PC-3 (cell line): ENCODE results near the gene APOLD1.

Experiments
- EZH2 ChIP-seq: fragments of 300-600 bp; sonication (generic); IDR thresholded peaks from one replicate; pipeline ENCODE4 v1.6.1; 2017; ENCODE audit warnings: antibody characterized with exemption, mild to moderate bottlenecking, low read length; ENCODE audit not compliant: unreplicated experiment
- TF ChIP-seq, protein P1 (sequence below): fragments of 300-600 bp; sonication (generic); conservative IDR thresholded peaks from 2 replicates; pipeline ENCODE4 v1.5.1; 2017; ENCODE audit warnings: antibody characterized with exemption, low read depth, mild to moderate bottlenecking, low read length

DNA sequence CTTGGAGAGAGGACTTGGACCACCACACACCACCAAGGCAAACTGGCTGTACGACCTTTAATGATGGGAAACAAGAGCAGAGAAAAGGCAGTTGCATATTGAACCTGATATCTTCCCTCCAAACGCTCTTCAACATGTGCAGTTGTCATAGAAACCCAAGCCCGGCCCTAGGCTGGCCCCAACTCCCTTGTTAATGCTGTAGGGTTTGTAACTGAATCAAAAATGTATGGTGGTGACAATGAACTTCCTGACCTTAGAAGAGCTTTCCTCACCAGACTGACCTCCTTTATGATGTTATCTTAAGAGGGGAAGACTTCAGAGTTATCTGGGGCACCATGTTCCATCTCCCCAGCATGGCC lies 12.3 kb downstream of the APOLD1 start:
- TF ChIP-seq, protein P1, sequence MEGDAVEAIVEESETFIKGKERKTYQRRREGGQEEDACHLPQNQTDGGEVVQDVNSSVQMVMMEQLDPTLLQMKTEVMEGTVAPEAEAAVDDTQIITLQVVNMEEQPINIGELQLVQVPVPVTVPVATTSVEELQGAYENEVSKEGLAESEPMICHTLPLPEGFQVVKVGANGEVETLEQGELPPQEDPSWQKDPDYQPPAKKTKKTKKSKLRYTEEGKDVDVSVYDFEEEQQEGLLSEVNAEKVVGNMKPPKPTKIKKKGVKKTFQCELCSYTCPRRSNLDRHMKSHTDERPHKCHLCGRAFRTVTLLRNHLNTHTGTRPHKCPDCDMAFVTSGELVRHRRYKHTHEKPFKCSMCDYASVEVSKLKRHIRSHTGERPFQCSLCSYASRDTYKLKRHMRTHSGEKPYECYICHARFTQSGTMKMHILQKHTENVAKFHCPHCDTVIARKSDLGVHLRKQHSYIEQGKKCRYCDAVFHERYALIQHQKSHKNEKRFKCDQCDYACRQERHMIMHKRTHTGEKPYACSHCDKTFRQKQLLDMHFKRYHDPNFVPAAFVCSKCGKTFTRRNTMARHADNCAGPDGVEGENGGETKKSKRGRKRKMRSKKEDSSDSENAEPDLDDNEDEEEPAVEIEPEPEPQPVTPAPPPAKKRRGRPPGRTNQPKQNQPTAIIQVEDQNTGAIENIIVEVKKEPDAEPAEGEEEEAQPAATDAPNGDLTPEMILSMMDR, result no peak
- TF ChIP-seq EZH2, result no peak
